Fibroblast of lung (primary cell): ENCODE measurements around the gene LGALS1. TPM values are rescaled to one million over a fixed set of nuclear protein-coding genes. Genes with fewer than 3 reads are reported as not detected.

ENCODE experiments used
- DNase-seq, 2 donors: peaks; one replicate each; pipeline versions ENCODE4 v3.0.0 to v3.0.0-alpha.2; 2010; ENCODE audit warnings: low read depth in 2 of 2
- H2AFZ ChIP-seq: 2 replicates; pipeline ENCODE4 v1.5.1; 2012; ENCODE audit warnings: low read length, control low read depth, inconsistent platforms
- H3K27ac ChIP-seq: 2 replicates; pipeline ENCODE4 v1.5.1; 2011; ENCODE audit warnings: low read length, control low read depth; ENCODE audit not compliant: insufficient read depth
- H3K27me3 ChIP-seq: 2 replicates; pipeline ENCODE4 v1.5.1; 2011; ENCODE audit warnings: mild to moderate bottlenecking, low read length; ENCODE audit not compliant: control insufficient read depth, insufficient read depth
- H3K36me3 ChIP-seq: 2 replicates; pipeline ENCODE4 v1.5.1; 2011; ENCODE audit warnings: low read length; ENCODE audit not compliant: control insufficient read depth, insufficient read depth
- H3K4me1 ChIP-seq: 2 replicates; pipeline ENCODE4 v1.5.1; 2011; ENCODE audit warnings: low read length; ENCODE audit not compliant: control insufficient read depth, insufficient read depth; ENCODE audit errors: extremely low read depth
- H3K4me2 ChIP-seq: 2 replicates; pipeline ENCODE4 v1.5.1; 2011; ENCODE audit warnings: low read length, control low read depth; ENCODE audit not compliant: insufficient read depth; ENCODE audit errors: extremely low read depth
- H3K4me3 ChIP-seq, 4 experiments: fragments of 200-600 bp in 1 of 4; sonication (generic) in 1 of 4; replicated peaks in 1 of 4; 2 replicates each; pipeline ENCODE4 v1.5.1; 2011 to 2016; ENCODE audit warnings: low read length in 4 of 4, low read depth in 3 of 4, mild to moderate bottlenecking in 3 of 4, control low read depth in 2 of 4, inconsistent platforms in 1 of 4, mixed read lengths in 1 of 4; ENCODE audit not compliant: insufficient read depth in 1 of 4; ENCODE audit errors: control extremely low read depth in 1 of 4
- H3K79me2 ChIP-seq: 2 replicates; pipeline ENCODE4 v1.5.1; 2012; ENCODE audit warnings: mild to moderate bottlenecking, low read length, inconsistent platforms; ENCODE audit not compliant: control insufficient read depth, insufficient read depth
- H3K9ac ChIP-seq: 2 replicates; pipeline ENCODE4 v1.5.1; 2011; ENCODE audit warnings: mild to moderate bottlenecking, low read length, control low read depth; ENCODE audit not compliant: insufficient read depth
- H3K9me3 ChIP-seq: 2 replicates; pipeline ENCODE4 v1.5.1; 2012; ENCODE audit warnings: low read depth, low read length; ENCODE audit not compliant: control insufficient read depth, insufficient read depth
- H4K20me1 ChIP-seq: 2 replicates; pipeline ENCODE4 v1.5.1; 2011; ENCODE audit warnings: low read length; ENCODE audit not compliant: control insufficient read depth, insufficient read depth; ENCODE audit errors: extremely low read depth
- EZH2 ChIP-seq: IDR thresholded peaks from 2 replicates; pipeline ENCODE4 v1.5.1; 2012; ENCODE audit warnings: low read length, control low read depth, mild to moderate bottlenecking; ENCODE audit errors: missing control alignments
- polyA plus RNA-seq, 2 donors: library from polyadenylated mRNA; depleted of rRNA in 1 of 2; stranded (reverse) in 1 of 2; unstranded in 1 of 2; fragments of >200 nt; gene quantifications; 2 replicates each; pipeline ENCODE4 v1.2.1, GENCODE V29; 2011 to 2012; ENCODE audit warnings: missing spikeins in 1 of 2
- total RNA-seq: library from RNA; depleted of rRNA; stranded (reverse); fragments of >200 nt; gene quantifications from 2 replicates; pipeline ENCODE4 v1.2.1, GENCODE V29; 2014
- TF ChIP-seq, protein P1 (sequence below), 2 donors: IDR thresholded peaks in 1 of 2; conservative IDR thresholded peaks in 1 of 2; 1 replicate in 1 of 2; 2 replicates in 1 of 2; pipeline ENCODE4 v1.5.1; 2011 to 2012; ENCODE audit warnings: low read length in 2 of 2, control low read depth in 1 of 2, inconsistent platforms in 1 of 2, low read depth in 1 of 2, mild to moderate bottlenecking in 1 of 2

The LGALS1 gene
- total and polyA plus RNA-seq, 2 donors (not counting 1 experiment from before 2014, with no cell fraction given), result 5,090 to 11,230 TPM

DNA sequence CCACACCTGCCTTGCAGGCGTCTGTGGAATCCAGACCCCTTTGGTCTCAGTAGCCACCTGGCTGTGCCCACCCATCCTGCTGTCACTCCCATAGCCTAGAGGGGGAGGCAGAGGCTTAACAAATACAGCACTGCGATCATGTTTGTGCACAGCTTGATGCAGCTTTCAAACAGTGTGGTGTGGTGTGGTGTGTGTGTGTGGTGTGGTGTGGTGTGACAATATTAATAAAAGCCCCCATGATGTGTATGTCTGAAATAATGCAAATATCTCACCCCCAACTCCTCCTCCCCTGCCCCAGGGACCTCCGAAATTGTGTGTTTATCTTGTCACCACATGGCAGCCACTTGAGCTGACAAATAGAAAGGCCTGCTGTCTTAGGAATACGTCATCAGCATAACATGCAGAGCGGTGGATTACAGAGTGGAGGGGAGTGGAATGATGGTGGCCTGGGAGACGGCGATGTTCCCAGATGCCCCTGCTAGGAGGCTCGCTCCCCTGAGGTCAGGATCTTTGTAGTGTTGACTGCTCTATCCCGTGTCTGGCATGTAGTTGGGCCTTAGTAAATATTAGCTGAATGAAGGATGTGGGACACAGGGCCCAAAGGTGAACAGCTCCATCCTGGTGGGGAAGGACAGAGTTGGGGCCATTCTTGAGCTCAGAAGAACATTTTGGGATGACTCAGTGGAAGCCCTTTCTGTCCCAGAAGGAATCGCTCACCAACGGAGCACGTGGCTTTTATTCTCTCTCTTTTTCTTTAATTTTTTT is 14.1 kb upstream of the LGALS1 start:
- Histone ChIP-seq H3K4me2 (peak overlapping the region; percentile 92), H3K9me3 (no peaks in the 10 kb centered on the region), H3K4me1 (peaks cover 30% of the 10 kb centered on the region), H3K27ac (peak overlapping the region; percentile 89), H3K4me3 (peak overlapping the region in 1 of 4 experiments; percentile 22), H2AFZ (peak overlapping the region; percentile 48), H3K79me2 (peaks cover 49% of the 10 kb centered on the region), H3K9ac (no peak overlapping the region), H4K20me1 (no peaks in the 10 kb centered on the region), H3K27me3 (no peaks in the 10 kb centered on the region), H3K36me3 (peaks cover 7% of the 10 kb centered on the region)
- DNase-seq, result peak; percentile 76 to 80
- TF ChIP-seq, protein P1, sequence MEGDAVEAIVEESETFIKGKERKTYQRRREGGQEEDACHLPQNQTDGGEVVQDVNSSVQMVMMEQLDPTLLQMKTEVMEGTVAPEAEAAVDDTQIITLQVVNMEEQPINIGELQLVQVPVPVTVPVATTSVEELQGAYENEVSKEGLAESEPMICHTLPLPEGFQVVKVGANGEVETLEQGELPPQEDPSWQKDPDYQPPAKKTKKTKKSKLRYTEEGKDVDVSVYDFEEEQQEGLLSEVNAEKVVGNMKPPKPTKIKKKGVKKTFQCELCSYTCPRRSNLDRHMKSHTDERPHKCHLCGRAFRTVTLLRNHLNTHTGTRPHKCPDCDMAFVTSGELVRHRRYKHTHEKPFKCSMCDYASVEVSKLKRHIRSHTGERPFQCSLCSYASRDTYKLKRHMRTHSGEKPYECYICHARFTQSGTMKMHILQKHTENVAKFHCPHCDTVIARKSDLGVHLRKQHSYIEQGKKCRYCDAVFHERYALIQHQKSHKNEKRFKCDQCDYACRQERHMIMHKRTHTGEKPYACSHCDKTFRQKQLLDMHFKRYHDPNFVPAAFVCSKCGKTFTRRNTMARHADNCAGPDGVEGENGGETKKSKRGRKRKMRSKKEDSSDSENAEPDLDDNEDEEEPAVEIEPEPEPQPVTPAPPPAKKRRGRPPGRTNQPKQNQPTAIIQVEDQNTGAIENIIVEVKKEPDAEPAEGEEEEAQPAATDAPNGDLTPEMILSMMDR (conservative IDR thresholded peaks at IDR 0.05 in 1 of 2, IDR thresholded peaks at IDR 0.05 in 1 of 2; ENCODE audit: low read depth in 1 of 2, low read length in 2 of 2), result peak; percentile 58 to 60
- no peak for TF ChIP-seq EZH2

DNA sequence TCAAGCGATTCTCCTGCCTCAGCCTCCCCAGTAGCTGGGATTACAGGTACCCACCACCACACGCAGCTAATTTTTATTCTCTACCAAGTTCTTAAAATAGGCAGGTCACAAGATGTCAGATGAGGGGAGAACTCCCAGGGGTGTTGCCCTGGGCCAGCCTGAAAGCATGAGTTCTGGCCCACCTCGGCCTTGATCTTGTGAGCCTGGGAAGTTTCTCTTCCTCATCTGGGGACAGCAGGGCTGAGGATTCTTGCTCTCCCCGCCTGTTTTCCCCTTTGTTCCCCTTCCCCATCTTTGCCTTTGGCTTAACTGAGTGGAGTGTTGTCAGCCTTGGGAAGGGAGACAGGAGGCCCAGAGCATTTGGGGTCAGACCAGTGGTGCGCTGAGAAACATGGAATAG is 13.4 kb upstream of the LGALS1 start:
- peaks cover 50% of the 10 kb centered on the region for H3K79me2 ChIP-seq
- H3K36me3 ChIP-seq, result peaks cover 8% of the 10 kb centered on the region
- H3K4me3 ChIP-seq, result no peak overlapping the region
- no peaks in the 10 kb centered on the region for H3K9me3 ChIP-seq
- peak overlapping the region; percentile 28 for H3K27ac ChIP-seq
- no peak overlapping the region for H3K4me2 ChIP-seq
- peaks cover 30% of the 10 kb centered on the region for H3K4me1 ChIP-seq
- no peak for DNase-seq
- no peak overlapping the region for H2AFZ ChIP-seq
- no peak for TF ChIP-seq EZH2
- TF ChIP-seq, protein P1 (conservative IDR thresholded peaks at IDR 0.05 in 1 of 2, IDR thresholded peaks at IDR 0.05 in 1 of 2; ENCODE audit: low read depth in 1 of 2, low read length in 2 of 2), result no peak
- no peaks in the 10 kb centered on the region for H3K27me3 ChIP-seq
- no peaks in the 10 kb centered on the region for H4K20me1 ChIP-seq
- no peak overlapping the region for H3K9ac ChIP-seq

GRCh38 chr22:37663521-37664140 is 11.8 kb upstream of the LGALS1 start:
- no peak for TF ChIP-seq EZH2
- TF ChIP-seq, protein P1 (conservative IDR thresholded peaks at IDR 0.05 in 1 of 2, IDR thresholded peaks at IDR 0.05 in 1 of 2; ENCODE audit: low read depth in 1 of 2, low read length in 2 of 2), result no peak
- Histone ChIP-seq H3K79me2 (peaks cover 50% of the 10 kb centered on the region), H3K36me3 (peaks cover 8% of the 10 kb centered on the region), H3K9me3 (no peaks in the 10 kb centered on the region), H3K27me3 (no peaks in the 10 kb centered on the region), H3K4me1 (peaks cover 24% of the 10 kb centered on the region), H3K4me2 (peak overlapping the region; percentile 40), H3K4me3 (no peak overlapping the region), H4K20me1 (no peaks in the 10 kb centered on the region), H3K9ac (no peak overlapping the region), H2AFZ (no peak overlapping the region), H3K27ac (peak overlapping the region; percentile 29)
- DNase-seq, result peak in 1 of 2 donors; percentile 82
